ENCODE measurements around the gene LRRC14B.

DNA sequence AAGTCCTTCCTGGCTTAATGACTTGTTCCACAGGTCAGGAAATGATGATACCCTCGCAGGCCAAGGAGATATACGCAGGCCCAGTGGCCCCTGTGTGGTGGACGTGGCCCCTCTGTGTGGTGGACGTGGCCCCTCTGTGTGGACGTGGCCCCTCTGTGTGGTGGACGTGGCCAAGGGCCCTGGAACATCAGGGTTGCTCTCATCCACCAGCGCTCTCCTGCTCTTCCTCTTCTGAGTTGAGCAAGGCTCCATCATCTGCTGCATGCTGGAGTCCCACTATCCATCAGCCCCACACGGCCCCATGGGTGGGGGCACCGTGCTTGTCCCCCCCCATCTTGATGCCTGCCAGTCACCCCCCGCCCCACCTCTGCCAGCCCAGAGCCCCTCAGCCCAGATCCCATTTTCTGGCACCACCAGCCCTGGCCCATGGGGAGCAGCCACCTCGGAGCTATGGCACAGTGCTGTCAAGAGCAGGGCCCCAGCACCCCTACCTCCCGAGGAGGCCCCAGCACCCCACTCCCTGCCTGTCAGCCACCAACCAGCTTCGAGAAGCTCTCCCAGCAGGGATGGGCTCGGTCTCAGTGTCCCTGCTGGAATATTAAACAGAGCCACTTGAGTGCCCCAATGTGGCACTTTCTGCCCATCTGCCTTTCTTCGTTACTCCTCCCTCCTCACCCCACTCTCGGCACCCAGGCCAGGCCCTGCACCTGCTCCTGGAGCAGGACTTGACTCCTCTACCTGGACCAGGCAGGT lies 8.1 kb downstream of the LRRC14B start:
- TF ChIP-seq, protein P1, sequence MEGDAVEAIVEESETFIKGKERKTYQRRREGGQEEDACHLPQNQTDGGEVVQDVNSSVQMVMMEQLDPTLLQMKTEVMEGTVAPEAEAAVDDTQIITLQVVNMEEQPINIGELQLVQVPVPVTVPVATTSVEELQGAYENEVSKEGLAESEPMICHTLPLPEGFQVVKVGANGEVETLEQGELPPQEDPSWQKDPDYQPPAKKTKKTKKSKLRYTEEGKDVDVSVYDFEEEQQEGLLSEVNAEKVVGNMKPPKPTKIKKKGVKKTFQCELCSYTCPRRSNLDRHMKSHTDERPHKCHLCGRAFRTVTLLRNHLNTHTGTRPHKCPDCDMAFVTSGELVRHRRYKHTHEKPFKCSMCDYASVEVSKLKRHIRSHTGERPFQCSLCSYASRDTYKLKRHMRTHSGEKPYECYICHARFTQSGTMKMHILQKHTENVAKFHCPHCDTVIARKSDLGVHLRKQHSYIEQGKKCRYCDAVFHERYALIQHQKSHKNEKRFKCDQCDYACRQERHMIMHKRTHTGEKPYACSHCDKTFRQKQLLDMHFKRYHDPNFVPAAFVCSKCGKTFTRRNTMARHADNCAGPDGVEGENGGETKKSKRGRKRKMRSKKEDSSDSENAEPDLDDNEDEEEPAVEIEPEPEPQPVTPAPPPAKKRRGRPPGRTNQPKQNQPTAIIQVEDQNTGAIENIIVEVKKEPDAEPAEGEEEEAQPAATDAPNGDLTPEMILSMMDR (IDR thresholded peaks at IDR 0.05), result no peak
- TF ChIP-seq POLR2A (IDR thresholded peaks at IDR 0.05), result no peak

All from esophagus squamous epithelium (tissue), 4 donors.